Colonic mucosa (tissue), 4 donors: ENCODE measurements around the gene IQCE. TPM values are rescaled to one million over a fixed set of nuclear protein-coding genes. Genes with fewer than 3 reads are reported as not detected.

Experiments
- DNase-seq: peaks from one replicate; pipeline ENCODE4 v3.0.0-alpha.2; 2020
- H3K27ac ChIP-seq: fragments of 200-600 bp; one replicate; pipeline ENCODE4 v1.8.0; 2021
- H3K27me3 ChIP-seq: fragments of 200-600 bp; one replicate; pipeline ENCODE4 v1.8.0; 2021
- H3K36me3 ChIP-seq: fragments of 200-600 bp; one replicate; pipeline ENCODE4 v1.8.0; 2021
- H3K4me1 ChIP-seq: fragments of 200-600 bp; one replicate; pipeline ENCODE4 v1.8.0; 2021; ENCODE audit warnings: mild to moderate bottlenecking
- H3K4me3 ChIP-seq: fragments of 200-600 bp; one replicate; pipeline ENCODE4 v1.8.0; 2021
- H3K9ac ChIP-seq, 2 donors: one replicate each; pipeline ENCODE4 v1.7.0; 2013; ENCODE audit warnings: control low read depth in 2 of 2, low read depth in 2 of 2, low read length in 2 of 2
- H3K9me3 ChIP-seq: fragments of 200-600 bp; one replicate; pipeline ENCODE4 v1.8.0; 2021
- CTCF ChIP-seq: fragments of 200-600 bp; IDR thresholded peaks from one replicate; pipeline ENCODE4 v1.8.0; 2022; ENCODE audit warnings: antibody characterized with exemption, mild to moderate bottlenecking
- intact Hi-C: fragments of 100-400 bp; cut with DNase I; formaldehyde crosslinking; loops from one replicate; pipeline ENCODE4 v1.14.1; 2022
- total RNA-seq, 2 donors: library from RNA; stranded (reverse); fragmentation: NEBNext Ultra II Directional in 1 of 2; extraction: Animal tissue kit (Norgen Biotek cat#: 25700) in 1 of 2; gene quantifications; one replicate each; pipeline ENCODE4 v1.2.1, GENCODE V29; 2021
- donor health status: healthy.
- donor health status: DM: no; HTN: no; CAD: no.
- donor health status: DM: no; HTN: no; CAD: no.

IQCE gene
- total RNA-seq, 2 donors from 2014 or later = 23.2 to 36.3 TPM

- Histone ChIP-seq H3K9me3 (no peaks in the 10 kb centered on the region), H3K27ac (peak overlapping the region; percentile 44), H3K9ac (peak overlapping the region in 1 of 2 donors; percentile 46), H3K4me1 (no peaks in the 10 kb centered on the region), H3K36me3 (no peaks in the 10 kb centered on the region), H3K4me3 (no peak overlapping the region), H3K27me3 (no peaks in the 10 kb centered on the region)
- DNase-seq = peak; percentile 64
- intact Hi-C loops = no loop called here
- no peak for TF ChIP-seq CTCF
Observed at GRCh38 chr7:2641406-2642393, 82.9 kb downstream of the IQCE start.

GRCh38 chr7:2643386-2644219 lies 84.8 kb downstream of the IQCE start:
- no peak for DNase-seq
- no peaks in the 10 kb centered on the region for H3K9me3 ChIP-seq
- no peak overlapping the region for H3K27ac ChIP-seq
- no peak overlapping the region for H3K4me3 ChIP-seq
- no peaks in the 10 kb centered on the region for H3K27me3 ChIP-seq
- TF ChIP-seq CTCF = no peak
- intact Hi-C loops = no loop called here
- H3K36me3 ChIP-seq = no peaks in the 10 kb centered on the region
- H3K4me1 ChIP-seq = no peaks in the 10 kb centered on the region
- no peak overlapping the region for H3K9ac ChIP-seq

GRCh38 chr7:2644220-2644561 lies 85.4 kb downstream of the IQCE start:
- Histone ChIP-seq H3K9ac (no peak overlapping the region), H3K4me1 (no peaks in the 10 kb centered on the region), H3K4me3 (no peak overlapping the region), H3K9me3 (no peaks in the 10 kb centered on the region), H3K27ac (no peak overlapping the region), H3K27me3 (no peaks in the 10 kb centered on the region), H3K36me3 (no peaks in the 10 kb centered on the region)
- DNase-seq = no peak
- TF ChIP-seq CTCF = no peak
- intact Hi-C loops = no loop called here

GRCh38 chr7:2644562-2645273 lies 85.9 kb downstream of the IQCE start:
- Histone ChIP-seq H3K4me3 (no peak overlapping the region), H3K27me3 (no peaks in the 10 kb centered on the region), H3K4me1 (no peaks in the 10 kb centered on the region), H3K27ac (no peak overlapping the region), H3K9ac (no peak overlapping the region), H3K36me3 (no peaks in the 10 kb centered on the region), H3K9me3 (no peaks in the 10 kb centered on the region)
- intact Hi-C loops = no loop called here
- TF ChIP-seq CTCF = no peak
- no peak for DNase-seq

- Histone ChIP-seq H3K27me3 (no peaks in the 10 kb centered on the region), H3K4me3 (no peak overlapping the region), H3K27ac (no peak overlapping the region), H3K4me1 (no peaks in the 10 kb centered on the region), H3K9me3 (no peaks in the 10 kb centered on the region), H3K9ac (no peak overlapping the region), H3K36me3 (no peaks in the 10 kb centered on the region)
- intact Hi-C loops = no loop called here
- no peak for TF ChIP-seq CTCF
- DNase-seq = no peak
Observed at GRCh38 chr7:2645274-2645868, 86.6 kb downstream of the IQCE start.
